IPS DF 6.9 (cell line): ENCODE results near the gene KRT84.
"Not testable (repeated sequence)": the region's sequence is repeated elsewhere in the genome, so short reads cannot be mapped to it uniquely, and the experiment has no call there.

Experiments used
- DNase-seq: peaks from one replicate; pipeline ENCODE4 v3.0.0-alpha.2; 2013; ENCODE audit warnings: low read depth, low spot score
- H3K27ac ChIP-seq: one replicate; pipeline ENCODE4 v1.5.1; 2013; ENCODE audit warnings: low read length, control low read depth
- H3K27me3 ChIP-seq: 2 replicates; pipeline ENCODE4 v1.6.1; 2013; ENCODE audit warnings: mild to moderate bottlenecking, low read length; ENCODE audit not compliant: control insufficient read depth, insufficient read depth
- H3K36me3 ChIP-seq: 2 replicates; pipeline ENCODE4 v1.6.1; 2013; ENCODE audit warnings: low read length; ENCODE audit not compliant: control insufficient read depth, insufficient read depth
- H3K4me1 ChIP-seq: 2 replicates; pipeline ENCODE4 v1.6.1; 2013; ENCODE audit warnings: low read length; ENCODE audit not compliant: control insufficient read depth, insufficient read depth
- H3K4me3 ChIP-seq: 2 replicates; pipeline ENCODE4 v1.5.1; 2013; ENCODE audit warnings: mild to moderate bottlenecking, low read length
- H3K9me3 ChIP-seq: 2 replicates; pipeline ENCODE4 v1.6.1; 2013; ENCODE audit warnings: low read length, inconsistent platforms; ENCODE audit not compliant: control insufficient read depth, insufficient read depth
- WGBS: extraction: QIAGEN DNeasy Blood & Tissue Kit; methylation state at CpG from one replicate; pipeline ENCODE4 v1.1.7; 2013; ENCODE audit warnings: mixed read lengths, missing lambda C conversion rate; ENCODE audit not compliant: insufficient read length, insufficient coverage; 5-methylcytosine and 5-hydroxymethylcytosine counted together

Gene KRT84

DNA sequence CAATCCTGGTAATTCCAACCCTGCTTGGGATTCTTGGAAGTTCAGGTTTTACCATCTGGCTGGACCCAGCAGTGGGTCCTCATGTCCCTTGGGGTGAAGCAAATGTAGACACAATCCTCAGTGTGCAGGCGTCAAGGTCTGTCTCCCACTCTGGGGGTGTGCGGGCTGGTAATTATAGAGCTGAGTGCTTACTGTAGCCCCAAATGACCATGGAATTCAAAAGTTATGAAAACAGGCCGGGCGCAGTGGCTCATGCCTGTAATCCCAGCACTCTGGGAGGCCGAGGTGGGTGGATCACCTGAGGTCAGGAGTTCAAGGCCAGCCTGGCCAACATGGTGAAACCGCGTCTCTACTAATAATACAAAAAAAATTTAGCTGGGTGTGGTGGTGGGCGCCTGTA lies 40.4 kb downstream of the KRT84 start:
- not testable (repeated sequence) for H3K27ac ChIP-seq, DNase-seq, H3K9me3 ChIP-seq, H3K36me3 ChIP-seq, H3K4me3 ChIP-seq, H3K27me3 ChIP-seq, H3K4me1 ChIP-seq
- WGBS, result no CpG with 5 or more reads among the region's 8 CpGs

DNA sequence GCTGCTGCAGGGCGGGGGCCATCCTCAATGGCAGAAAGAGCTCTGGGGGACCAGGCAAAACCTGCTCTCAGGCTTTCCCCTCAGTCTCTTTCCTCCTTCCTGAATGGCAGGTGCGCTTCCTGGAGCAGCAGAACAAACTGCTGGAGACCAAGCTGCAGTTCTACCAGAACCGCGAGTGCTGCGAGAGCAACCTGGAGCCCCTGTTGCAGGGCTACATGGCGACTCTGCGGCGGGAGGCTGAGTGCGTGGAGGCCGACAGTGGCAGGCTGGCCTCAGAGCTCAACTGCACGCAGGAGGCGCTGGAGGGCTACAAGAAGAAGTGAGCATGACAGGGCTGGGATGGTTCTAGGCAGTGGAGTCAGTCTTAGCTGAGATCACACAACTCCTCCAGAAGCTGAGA lies 41.3 kb downstream of the KRT84 start:
- H3K36me3 ChIP-seq, result no peaks in the 10 kb centered on the region
- no peaks in the 10 kb centered on the region for H3K4me1 ChIP-seq
- no peaks in the 10 kb centered on the region for H3K27me3 ChIP-seq
- no peak overlapping the region for H3K27ac ChIP-seq
- H3K9me3 ChIP-seq, result no peaks in the 10 kb centered on the region
- DNase-seq, result no peak
- no CpG with 5 or more reads among the region's 12 CpGs for whole genome bisulfite sequencing
- no peak overlapping the region for H3K4me3 ChIP-seq

DNA sequence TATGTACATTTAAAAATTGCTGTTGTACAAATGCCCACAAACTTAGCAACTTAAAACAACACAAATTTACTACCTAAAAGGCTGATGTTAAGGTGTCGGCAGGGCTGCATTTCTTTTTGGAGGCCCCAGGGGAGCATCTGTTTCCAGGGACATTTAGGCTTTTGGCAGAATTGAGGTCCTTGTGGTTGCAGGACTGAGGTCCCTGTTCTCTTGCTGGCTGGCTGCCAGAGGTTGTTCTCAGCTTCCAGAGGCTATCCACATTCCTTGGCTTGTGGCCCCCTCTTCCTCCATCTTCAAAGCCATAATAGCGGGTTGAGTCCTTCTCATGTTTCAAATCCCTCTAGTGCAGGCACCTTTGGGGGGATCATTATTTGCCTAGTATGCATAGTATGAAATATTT lies 41.9 kb downstream of the KRT84 start:
- Histone ChIP-seq H3K27me3 (no peaks in the 10 kb centered on the region), H3K4me1 (no peaks in the 10 kb centered on the region), H3K27ac (no peak overlapping the region), H3K4me3 (no peak overlapping the region), H3K9me3 (no peaks in the 10 kb centered on the region), H3K36me3 (no peaks in the 10 kb centered on the region)
- WGBS, result no CpG with 5 or more reads among the region's 2 CpGs
- DNase-seq, result no peak

DNA sequence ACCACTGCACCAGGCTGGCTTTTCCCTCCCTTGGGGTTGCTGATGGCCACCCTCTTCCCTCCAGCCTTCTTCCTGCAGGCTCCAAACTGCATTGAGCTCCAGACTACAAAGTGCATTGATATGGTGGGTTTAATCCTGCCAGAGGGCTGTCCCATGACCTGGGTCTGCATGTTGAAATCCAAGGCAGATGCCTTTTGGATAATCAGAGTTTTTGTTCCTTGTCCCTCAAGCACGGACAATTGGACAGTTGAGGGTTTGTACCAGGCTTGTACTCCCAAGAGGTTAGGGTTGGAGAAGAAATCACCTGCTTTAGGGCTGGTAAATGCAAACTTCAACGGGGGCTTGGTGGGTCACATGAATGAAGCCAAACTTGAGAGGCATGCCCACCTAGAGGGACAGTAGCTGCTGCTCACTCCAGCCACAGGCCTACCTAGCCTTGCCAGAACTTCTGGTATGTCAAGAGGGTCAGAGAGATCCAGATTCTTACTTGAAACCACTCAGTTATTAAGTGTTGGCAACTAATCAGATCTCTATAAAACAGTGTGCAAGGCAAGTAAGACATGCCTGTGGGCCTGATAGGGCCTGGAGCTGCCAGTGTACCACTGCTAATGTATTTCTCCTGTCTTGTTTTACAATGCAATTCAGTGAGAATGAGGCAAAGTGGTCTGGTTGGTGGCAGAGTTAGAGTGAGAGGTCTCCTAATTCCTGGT lies 42.5 kb downstream of the KRT84 start:
- H3K4me3 ChIP-seq, result no peak overlapping the region
- no peak overlapping the region for H3K27ac ChIP-seq
- H3K27me3 ChIP-seq, result no peaks in the 10 kb centered on the region
- H3K4me1 ChIP-seq, result no peaks in the 10 kb centered on the region
- H3K9me3 ChIP-seq, result no peaks in the 10 kb centered on the region
- no peaks in the 10 kb centered on the region for H3K36me3 ChIP-seq
- no CpG with 5 or more reads among the region's 2 CpGs for WGBS
- DNase-seq, result no peak

DNA sequence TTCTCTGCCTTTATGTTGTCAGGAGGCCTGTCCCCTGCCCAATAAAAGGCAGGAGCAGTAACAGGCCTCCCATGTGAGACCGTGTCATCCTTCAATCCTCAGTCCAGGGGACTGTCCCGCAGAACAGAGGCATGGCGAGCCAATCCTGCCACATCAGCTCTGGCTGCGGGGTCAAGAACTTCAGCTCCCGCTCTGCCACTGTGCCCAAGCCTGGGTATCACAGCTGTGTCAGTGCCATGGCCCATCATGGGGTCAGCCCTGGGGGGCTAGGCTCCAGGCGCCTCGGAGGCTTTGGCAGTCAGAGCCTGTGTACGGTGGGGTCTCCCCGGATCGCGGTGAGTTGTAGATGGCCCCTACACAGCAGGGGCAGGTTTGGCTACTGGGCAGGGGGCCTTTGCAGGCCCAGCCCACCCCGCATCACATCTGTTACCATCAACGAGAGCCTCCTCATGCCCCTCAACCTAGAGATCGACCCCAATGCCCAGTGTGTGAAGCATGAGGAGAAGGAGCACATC lies 44.3 kb downstream of the KRT84 start:
- no peak for DNase-seq
- H3K27me3 ChIP-seq, result no peaks in the 10 kb centered on the region
- H3K4me3 ChIP-seq, result no peak overlapping the region
- no peaks in the 10 kb centered on the region for H3K4me1 ChIP-seq
- H3K27ac ChIP-seq, result no peak overlapping the region
- no peaks in the 10 kb centered on the region for H3K9me3 ChIP-seq
- WGBS, result no CpG with 5 or more reads among the region's 14 CpGs
- H3K36me3 ChIP-seq, result no peaks in the 10 kb centered on the region

DNA sequence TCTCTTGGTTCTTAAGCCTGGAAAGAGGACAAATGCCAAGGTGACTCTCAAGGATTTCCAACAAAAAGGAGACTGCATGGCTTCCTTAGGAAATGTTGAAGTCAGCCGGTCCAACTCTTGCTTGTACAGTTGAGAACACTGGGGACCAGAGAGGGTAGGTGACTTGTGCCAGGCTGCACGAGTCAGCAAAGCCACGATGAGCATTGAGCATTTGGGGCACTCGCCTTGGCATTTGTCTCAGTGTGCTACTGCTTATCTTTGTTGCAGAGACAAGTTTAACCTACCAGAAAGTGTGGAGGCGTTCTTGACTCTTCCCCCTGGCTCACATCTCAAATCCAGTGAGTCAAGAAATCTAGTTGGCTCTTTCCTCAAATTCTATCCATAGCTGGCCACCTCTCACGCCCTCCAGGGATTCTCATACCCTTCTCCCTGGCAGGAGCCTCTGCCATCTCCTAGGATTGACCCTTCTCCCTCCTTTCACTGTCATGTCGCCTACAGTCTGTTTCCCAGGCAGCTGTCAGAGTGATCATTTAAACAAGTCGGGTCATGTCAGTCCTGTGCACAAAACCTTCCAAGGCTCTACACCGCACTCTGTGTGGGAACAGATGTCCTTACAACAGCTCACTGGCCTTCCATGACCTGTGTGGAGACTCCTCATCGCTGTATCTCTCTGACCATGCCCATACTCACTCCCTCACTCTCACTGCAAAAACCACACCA lies 47.1 kb downstream of the KRT84 start:
- H3K9me3 ChIP-seq, result no peaks in the 10 kb centered on the region; the same call in 1 of the 2 replicates
- no peak overlapping the region for H3K27ac ChIP-seq
- H3K4me1 ChIP-seq, result no peaks in the 10 kb centered on the region
- no peak for DNase-seq
- WGBS, result no CpG with 5 or more reads among the region's 10 CpGs
- H3K27me3 ChIP-seq, result no peaks in the 10 kb centered on the region
- no peak overlapping the region for H3K4me3 ChIP-seq
- H3K36me3 ChIP-seq, result no peaks in the 10 kb centered on the region

DNA sequence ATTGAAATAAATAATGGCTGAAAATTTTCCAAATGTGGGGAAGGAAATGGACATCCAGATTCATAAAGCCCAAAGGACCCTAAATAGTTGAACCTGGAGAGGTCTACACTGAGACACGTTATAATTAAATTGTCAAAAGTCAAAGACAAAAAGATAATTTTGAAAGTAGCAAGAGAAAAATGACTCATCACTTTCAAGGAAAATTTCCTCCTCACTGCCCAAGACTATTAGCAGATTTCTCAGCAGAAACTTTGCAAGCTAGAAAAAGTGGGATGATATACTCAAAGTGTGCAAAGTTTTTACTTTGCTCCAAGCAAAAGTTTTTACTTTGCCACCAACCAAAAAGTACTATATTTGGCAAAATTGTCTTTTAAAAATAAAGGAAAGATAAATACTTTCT lies 48.4 kb downstream of the KRT84 start:
- Histone ChIP-seq H3K27ac (no peak overlapping the region), H3K36me3 (no peaks in the 10 kb centered on the region), H3K9me3 (no peaks in the 10 kb centered on the region; the same call in 1 of the 2 replicates), H3K4me3 (no peak overlapping the region), H3K27me3 (no peaks in the 10 kb centered on the region), H3K4me1 (no peaks in the 10 kb centered on the region)
- WGBS, result no CpG with 5 or more reads among the region's 1 CpG
- no peak for DNase-seq

DNA sequence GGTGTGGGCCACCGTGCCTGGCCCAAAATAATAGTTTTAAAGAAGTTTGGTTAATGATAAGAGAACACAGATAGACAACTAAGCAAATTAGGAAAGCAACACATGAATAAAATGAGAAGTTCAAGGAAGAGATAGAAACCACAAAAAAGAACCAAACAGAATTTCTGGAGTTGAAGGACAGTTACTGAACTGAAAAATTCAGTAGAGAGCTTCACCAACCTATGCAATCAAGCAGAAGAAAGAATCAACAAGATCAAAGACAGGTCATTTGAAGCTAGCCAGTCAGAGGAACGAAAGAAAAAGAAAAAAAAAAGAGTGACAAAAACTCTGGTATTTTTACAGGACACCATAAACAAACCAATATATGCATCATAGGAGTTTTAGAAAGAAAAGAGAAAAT lies 48.8 kb downstream of the KRT84 start:
- Histone ChIP-seq H3K36me3 (no peaks in the 10 kb centered on the region), H3K4me3 (no peak overlapping the region), H3K9me3 (no peaks in the 10 kb centered on the region; the same call in 1 of the 2 replicates), H3K27ac (no peak overlapping the region), H3K27me3 (no peaks in the 10 kb centered on the region), H3K4me1 (no peaks in the 10 kb centered on the region)
- no CpG with 5 or more reads among the region's 2 CpGs for WGBS
- DNase-seq, result no peak

DNA sequence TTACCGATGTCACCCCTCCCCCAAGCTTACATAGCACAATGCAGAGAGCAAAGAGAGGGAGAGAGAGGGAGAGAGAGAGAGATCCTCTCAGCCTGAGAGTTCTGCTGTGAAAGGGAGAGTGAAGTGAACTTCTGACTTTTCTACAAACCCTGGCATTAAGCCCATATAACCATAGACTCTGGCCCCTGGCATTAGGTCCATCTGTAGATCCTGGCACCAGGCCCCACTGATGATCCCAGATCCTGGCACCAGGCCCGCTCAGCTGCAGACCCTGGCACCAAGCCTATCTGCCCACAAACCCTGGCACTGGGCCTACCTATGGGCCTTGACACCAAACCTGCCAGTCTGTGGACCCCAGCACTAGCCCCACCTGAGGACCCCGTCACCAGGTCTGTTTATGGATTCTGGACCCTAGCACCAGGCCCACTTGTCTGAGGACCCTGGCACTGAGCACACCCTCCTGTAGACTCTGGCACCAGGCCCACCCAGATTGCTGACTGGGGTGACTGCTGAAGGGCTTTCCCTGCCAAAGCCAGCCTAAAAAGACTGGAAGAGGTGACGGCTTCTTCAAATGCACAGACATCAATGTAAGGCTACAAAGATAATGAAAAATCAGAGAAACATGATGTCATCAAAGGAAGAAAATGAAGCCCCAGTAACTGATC lies 49.7 kb downstream of the KRT84 start:
- no peaks in the 10 kb centered on the region for H3K27me3 ChIP-seq
- H3K4me3 ChIP-seq, result no peak overlapping the region
- no peak for DNase-seq
- WGBS, result no CpG with 5 or more reads among the region's 4 CpGs
- H3K4me1 ChIP-seq, result no peaks in the 10 kb centered on the region
- no peaks in the 10 kb centered on the region for H3K36me3 ChIP-seq
- H3K27ac ChIP-seq, result no peak overlapping the region
- H3K9me3 ChIP-seq, result no peaks in the 10 kb centered on the region; the same call in 1 of the 2 replicates

DNA sequence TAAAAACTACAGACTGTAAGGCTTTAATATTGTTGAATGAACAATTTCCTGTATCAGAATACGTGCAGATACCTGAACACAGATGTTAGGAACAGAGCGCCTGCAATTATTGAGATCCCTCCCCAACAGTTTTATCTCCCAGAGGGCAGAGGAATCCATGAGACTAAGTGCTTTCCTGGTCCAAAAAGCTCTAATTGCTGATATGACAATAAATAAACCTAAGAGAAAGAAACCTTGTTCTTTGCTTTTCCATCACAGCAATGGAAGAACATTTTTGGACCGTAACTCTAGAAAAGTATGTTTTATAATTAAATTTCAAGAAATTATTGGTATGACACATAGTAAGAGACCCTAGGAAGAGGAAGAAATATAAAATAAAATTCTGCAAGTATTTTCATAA lies 51.3 kb downstream of the KRT84 start:
- Histone ChIP-seq H3K27ac (no peak overlapping the region), H3K4me3 (no peak overlapping the region), H3K27me3 (no peaks in the 10 kb centered on the region), H3K9me3 (no peaks in the 10 kb centered on the region; the same call in 1 of the 2 replicates), H3K4me1 (no peaks in the 10 kb centered on the region), H3K36me3 (no peaks in the 10 kb centered on the region)
- no peak for DNase-seq
- no CpG with 5 or more reads among the region's 3 CpGs for WGBS
